ENCODE measurements around the gene SRPRB.

DNA sequence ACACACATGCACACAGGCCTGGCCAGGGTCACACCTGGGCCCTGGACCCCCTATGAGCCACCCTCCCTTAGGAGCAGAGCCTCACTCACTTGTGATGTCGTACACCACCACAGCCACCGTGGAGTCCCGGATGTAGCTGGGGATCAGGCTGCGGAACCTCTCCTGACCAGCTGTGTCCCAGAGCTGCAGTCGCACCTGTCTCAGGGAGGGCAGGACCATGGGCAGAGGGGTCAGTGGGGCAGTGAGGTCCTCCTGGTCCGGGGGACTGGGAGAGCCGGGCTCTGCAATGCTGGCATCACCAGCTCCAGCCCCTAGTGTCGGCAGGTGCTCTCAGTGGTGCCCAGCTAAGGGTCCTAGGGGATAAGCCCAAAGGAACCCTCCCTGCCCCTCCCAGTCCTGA is 35.6 kb downstream of the SRPRB start:
- TF ChIP-seq, protein P1, sequence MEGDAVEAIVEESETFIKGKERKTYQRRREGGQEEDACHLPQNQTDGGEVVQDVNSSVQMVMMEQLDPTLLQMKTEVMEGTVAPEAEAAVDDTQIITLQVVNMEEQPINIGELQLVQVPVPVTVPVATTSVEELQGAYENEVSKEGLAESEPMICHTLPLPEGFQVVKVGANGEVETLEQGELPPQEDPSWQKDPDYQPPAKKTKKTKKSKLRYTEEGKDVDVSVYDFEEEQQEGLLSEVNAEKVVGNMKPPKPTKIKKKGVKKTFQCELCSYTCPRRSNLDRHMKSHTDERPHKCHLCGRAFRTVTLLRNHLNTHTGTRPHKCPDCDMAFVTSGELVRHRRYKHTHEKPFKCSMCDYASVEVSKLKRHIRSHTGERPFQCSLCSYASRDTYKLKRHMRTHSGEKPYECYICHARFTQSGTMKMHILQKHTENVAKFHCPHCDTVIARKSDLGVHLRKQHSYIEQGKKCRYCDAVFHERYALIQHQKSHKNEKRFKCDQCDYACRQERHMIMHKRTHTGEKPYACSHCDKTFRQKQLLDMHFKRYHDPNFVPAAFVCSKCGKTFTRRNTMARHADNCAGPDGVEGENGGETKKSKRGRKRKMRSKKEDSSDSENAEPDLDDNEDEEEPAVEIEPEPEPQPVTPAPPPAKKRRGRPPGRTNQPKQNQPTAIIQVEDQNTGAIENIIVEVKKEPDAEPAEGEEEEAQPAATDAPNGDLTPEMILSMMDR (conservative IDR thresholded peaks at IDR 0.05; ENCODE audit: low read depth, low read length): no peak
- TF ChIP-seq EZH2 (IDR thresholded peaks at IDR 0.05; ENCODE audit: low read length, unreplicated experiment): no peak
- no peak for TF ChIP-seq EZH2phosphoT487 (IDR thresholded peaks at IDR 0.05; ENCODE audit: borderline replicate concordance, low read length)

Measured in PC-3 (cell line).